Thyroid gland (tissue), 4 donors: Measurements from ENCODE around the gene SEMA6B.

Source experiments
- POLR2A ChIP-seq, 2 donors: fragments of 450-650 bp; IDR thresholded peaks; one replicate each; pipeline ENCODE4 v1.6.1; 2017; ENCODE audit warnings: antibody characterized with exemption in 2 of 2, mild to moderate bottlenecking in 2 of 2, moderate library complexity in 1 of 2
- TF ChIP-seq, protein P1 (sequence below), 6 experiments: fragments of 200-600 bp in 3 of 6; fragments of 450-650 bp in 3 of 6; sonication (generic) in 3 of 6; IDR thresholded peaks; one replicate each; pipeline ENCODE4 v1.5.1; 2016 to 2019; ENCODE audit warnings: antibody characterized with exemption in 6 of 6, mild to moderate bottlenecking in 2 of 6, inconsistent platforms in 1 of 6, moderate library complexity in 1 of 6

DNA sequence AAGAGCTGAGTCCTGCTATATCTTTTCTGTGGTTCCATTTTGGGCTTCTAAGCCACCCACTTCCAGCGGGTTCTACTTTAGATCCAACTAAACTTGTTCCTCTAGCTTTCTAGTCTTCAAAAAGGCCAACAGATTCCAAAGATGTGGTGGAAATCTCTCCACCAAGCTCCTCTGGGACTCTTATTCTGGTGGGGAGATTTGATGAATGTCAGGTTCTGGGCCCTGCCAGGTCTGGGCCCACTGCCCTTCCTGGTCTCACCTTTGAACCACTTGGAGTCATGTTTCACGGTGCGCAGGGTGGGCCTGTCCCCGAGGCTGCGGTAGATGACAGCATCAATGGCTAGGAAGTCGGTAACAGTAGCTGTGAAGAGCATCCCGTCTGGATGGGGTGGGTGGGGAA lies 4.8 kb downstream of the SEMA6B start:
- TF ChIP-seq, protein P1, sequence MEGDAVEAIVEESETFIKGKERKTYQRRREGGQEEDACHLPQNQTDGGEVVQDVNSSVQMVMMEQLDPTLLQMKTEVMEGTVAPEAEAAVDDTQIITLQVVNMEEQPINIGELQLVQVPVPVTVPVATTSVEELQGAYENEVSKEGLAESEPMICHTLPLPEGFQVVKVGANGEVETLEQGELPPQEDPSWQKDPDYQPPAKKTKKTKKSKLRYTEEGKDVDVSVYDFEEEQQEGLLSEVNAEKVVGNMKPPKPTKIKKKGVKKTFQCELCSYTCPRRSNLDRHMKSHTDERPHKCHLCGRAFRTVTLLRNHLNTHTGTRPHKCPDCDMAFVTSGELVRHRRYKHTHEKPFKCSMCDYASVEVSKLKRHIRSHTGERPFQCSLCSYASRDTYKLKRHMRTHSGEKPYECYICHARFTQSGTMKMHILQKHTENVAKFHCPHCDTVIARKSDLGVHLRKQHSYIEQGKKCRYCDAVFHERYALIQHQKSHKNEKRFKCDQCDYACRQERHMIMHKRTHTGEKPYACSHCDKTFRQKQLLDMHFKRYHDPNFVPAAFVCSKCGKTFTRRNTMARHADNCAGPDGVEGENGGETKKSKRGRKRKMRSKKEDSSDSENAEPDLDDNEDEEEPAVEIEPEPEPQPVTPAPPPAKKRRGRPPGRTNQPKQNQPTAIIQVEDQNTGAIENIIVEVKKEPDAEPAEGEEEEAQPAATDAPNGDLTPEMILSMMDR (IDR thresholded peaks at IDR 0.05), result no peak
- no peak for TF ChIP-seq POLR2A (IDR thresholded peaks at IDR 0.05)
